ENCODE results near the gene LRRN2.
"Not testable (repeated sequence)": the region's sequence is repeated elsewhere in the genome, so short reads cannot be mapped to it uniquely, and the experiment has no call there.

The LRRN2 gene

GRCh38 chr1:204629459-204629858, 56.1 kb downstream of the LRRN2 start:
- not testable (repeated sequence) for DNase-seq (ENCODE audit: low spot score)

- no peak for DNase-seq (ENCODE audit: low spot score)
Observed at GRCh38 chr1:204628868-204629267, 56.7 kb downstream of the LRRN2 start.

GRCh38 chr1:204627436-204627835, 58.1 kb downstream of the LRRN2 start:
- no peak for DNase-seq (ENCODE audit: low spot score)

- DNase-seq (ENCODE audit: low spot score) = no peak
Observed at GRCh38 chr1:204626381-204626780, 59.2 kb downstream of the LRRN2 start.

- no peak for DNase-seq (ENCODE audit: low spot score)
Observed at GRCh38 chr1:204624631-204625216, 60.8 kb downstream of the LRRN2 start.

GRCh38 chr1:204623894-204624361, 61.6 kb downstream of the LRRN2 start:
- DNase-seq (ENCODE audit: low spot score) = no peak

GRCh38 chr1:204623365-204623893, 62.1 kb downstream of the LRRN2 start:
- DNase-seq (ENCODE audit: low spot score) = no peak

- no peak for DNase-seq (ENCODE audit: low spot score)
Observed at GRCh38 chr1:204621996-204622395, 63.5 kb downstream of the LRRN2 start.

GRCh38 chr1:204621396-204621795, 64.1 kb downstream of the LRRN2 start:
- DNase-seq (ENCODE audit: low spot score) = no peak

GRCh38 chr1:204619721-204620120, 65.8 kb downstream of the LRRN2 start:
- DNase-seq (ENCODE audit: low spot score) = no peak

- no peak for DNase-seq (ENCODE audit: low spot score)
Observed at GRCh38 chr1:204618148-204618760, 67.3 kb downstream of the LRRN2 start.

GRCh38 chr1:204617256-204618147, 68.0 kb downstream of the LRRN2 start:
- no peak for DNase-seq (ENCODE audit: low spot score)

- DNase-seq (ENCODE audit: low spot score) = no peak
Observed at GRCh38 chr1:204616641-204617040, 68.9 kb downstream of the LRRN2 start.

GRCh38 chr1:204615881-204616280, 69.7 kb downstream of the LRRN2 start:
- no peak for DNase-seq (ENCODE audit: low spot score)

GRCh38 chr1:204613636-204614035, 71.9 kb downstream of the LRRN2 start:
- no peak for DNase-seq (ENCODE audit: low spot score)

GRCh38 chr1:204612326-204612725, 73.2 kb downstream of the LRRN2 start:
- DNase-seq (ENCODE audit: low spot score) = no peak

- DNase-seq (ENCODE audit: low spot score) = no peak
Observed at GRCh38 chr1:204611036-204611435, 74.5 kb downstream of the LRRN2 start.

- no peak for DNase-seq (ENCODE audit: low spot score)
Observed at GRCh38 chr1:204607910-204608309, 77.6 kb downstream of the LRRN2 start.

- no peak for DNase-seq (ENCODE audit: low spot score)
Observed at GRCh38 chr1:204605791-204606190, 79.7 kb downstream of the LRRN2 start.

GRCh38 chr1:204602871-204603542, 82.5 kb downstream of the LRRN2 start:
- DNase-seq (ENCODE audit: low spot score) = no peak

- DNase-seq (ENCODE audit: low spot score) = no peak
Observed at GRCh38 chr1:204602111-204602579, 83.4 kb downstream of the LRRN2 start.

- DNase-seq (ENCODE audit: low spot score) = no peak
Observed at GRCh38 chr1:204600968-204601367, 84.6 kb downstream of the LRRN2 start.
